GM18499 (cell line): Measurements from ENCODE around the gene TAF3.

ENCODE experiments used
- ATAC-seq: cut with Tn5 transposase; IDR thresholded peaks from one replicate; pipeline ENCODE4 v1.9.1; 2021; ENCODE audit warnings: moderate number of reproducible peaks; ENCODE audit not compliant: insufficient read depth, unreplicated experiment

Gene TAF3

GRCh38 chr10:7962592-7962991 is 144.3 kb downstream of the TAF3 start:
- ATAC-seq: no peak

- no peak for ATAC-seq
Measured at GRCh38 chr10:7965457-7965856, 147.2 kb downstream of the TAF3 start.

- no peak for ATAC-seq
Measured at GRCh38 chr10:7967035-7967434, 148.7 kb downstream of the TAF3 start.

GRCh38 chr10:7968510-7969112 is 150.3 kb downstream of the TAF3 start:
- no peak for ATAC-seq

- no peak for ATAC-seq
Measured at GRCh38 chr10:7969623-7970022, 151.3 kb downstream of the TAF3 start.

GRCh38 chr10:7971949-7972348 is 153.6 kb downstream of the TAF3 start:
- ATAC-seq: no peak

- ATAC-seq: no peak
Measured at GRCh38 chr10:7972367-7972766, 154.1 kb downstream of the TAF3 start.

GRCh38 chr10:7980196-7980595 is 161.9 kb downstream of the TAF3 start:
- ATAC-seq: no peak

GRCh38 chr10:7982727-7983126 is 164.4 kb downstream of the TAF3 start:
- no peak for ATAC-seq

GRCh38 chr10:7984325-7984724 is 166.0 kb downstream of the TAF3 start:
- no peak for ATAC-seq

- ATAC-seq: no peak
Measured at GRCh38 chr10:7984896-7985295, 166.6 kb downstream of the TAF3 start.

- ATAC-seq: no peak
Measured at GRCh38 chr10:7986851-7987250, 168.5 kb downstream of the TAF3 start.

GRCh38 chr10:7988989-7989388 is 170.7 kb downstream of the TAF3 start:
- no peak for ATAC-seq

- ATAC-seq: no peak
Measured at GRCh38 chr10:7998831-7999230, 180.5 kb downstream of the TAF3 start.

- no peak for ATAC-seq
Measured at GRCh38 chr10:8004469-8005000, 186.2 kb downstream of the TAF3 start.

GRCh38 chr10:8006274-8006999 is 188.1 kb downstream of the TAF3 start:
- ATAC-seq: no peak

GRCh38 chr10:8009031-8009430 is 190.7 kb downstream of the TAF3 start:
- no peak for ATAC-seq

GRCh38 chr10:8013006-8013405 is 194.7 kb downstream of the TAF3 start:
- no peak for ATAC-seq

- no peak for ATAC-seq
Measured at GRCh38 chr10:8013619-8014018, 195.3 kb downstream of the TAF3 start.

GRCh38 chr10:8014649-8015048 is 196.3 kb downstream of the TAF3 start:
- no peak for ATAC-seq

- ATAC-seq: no peak
Measured at GRCh38 chr10:8017277-8017676, 199.0 kb downstream of the TAF3 start.

GRCh38 chr10:8023321-8023720 is 205.0 kb downstream of the TAF3 start:
- no peak for ATAC-seq
